ENCODE results near the gene SNX32. TPM values are rescaled to one million over a fixed set of nuclear protein-coding genes. Genes with fewer than 3 reads are reported as not detected.
A peak's percentile ranks its signal among the peaks of the same experiment; 100 is the strongest.

The SNX32 gene
- total and polyA plus RNA-seq, 2 of the 13 experiments (the other 11 are each of a cell fraction or from before 2014, with no cell fraction given) = 0.09 to 0.34 TPM

DNA sequence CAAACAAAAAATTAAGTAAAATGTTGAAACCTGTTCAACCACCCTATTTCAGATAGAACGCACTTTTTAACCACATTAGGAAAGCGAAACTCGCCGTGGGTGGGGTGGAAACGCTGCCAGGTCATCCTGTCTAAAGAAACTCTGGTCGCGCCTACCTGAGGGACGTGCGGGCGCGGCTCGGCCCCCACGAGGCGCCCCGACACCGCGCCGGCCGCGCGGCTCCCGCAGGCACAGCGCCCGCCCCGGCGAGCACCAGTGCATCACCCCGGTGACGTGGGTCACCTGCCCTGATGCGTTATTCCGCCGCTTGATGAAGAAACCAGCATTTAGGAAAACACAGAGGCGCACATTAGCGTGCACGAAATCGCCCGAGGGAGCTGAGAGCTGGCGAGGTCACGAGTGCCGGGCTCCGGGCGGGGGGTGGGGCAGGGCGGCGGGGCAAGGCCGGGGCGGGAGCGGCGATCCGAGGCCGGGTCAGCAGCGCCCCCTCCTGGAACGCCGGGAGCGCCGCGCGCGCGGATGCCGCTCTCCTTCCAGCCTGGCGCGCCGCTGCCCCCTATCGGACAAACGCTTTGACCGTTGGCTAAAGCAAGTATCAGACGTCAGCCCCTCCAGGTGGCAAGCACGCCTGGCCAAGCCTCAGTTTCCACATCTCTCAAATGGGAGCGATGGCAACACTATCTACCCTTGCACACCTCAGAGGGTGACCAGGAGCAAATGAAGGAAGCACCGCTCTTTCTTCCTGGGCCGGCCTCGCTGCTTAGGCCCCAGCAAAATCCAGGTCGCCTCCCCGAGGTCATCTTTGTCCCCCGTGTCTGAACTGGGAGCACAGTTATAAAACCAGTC is 15.7 kb upstream of the SNX32 start (continued):
- TF ChIP-seq SMC3 (IDR thresholded peaks at IDR 0.05; ENCODE audit: low read length) = peak; percentile 55
- no peak for TF ChIP-seq RELA (CRISPR knock-in tag; IDR thresholded peaks at IDR 0.05)
- TF ChIP-seq RCOR2 (CRISPR knock-in tag; IDR thresholded peaks at IDR 0.05) = peak; percentile 76
- 0 out of 2 replicates have a peak, but pooled peaks have one; percentile 36 for TF ChIP-seq PITX1 (CRISPR knock-in tag; IDR thresholded peaks at IDR 0.05)
- no peak for TF ChIP-seq HNF4A (CRISPR knock-in tag; IDR thresholded peaks at IDR 0.05)
- no peak for TF ChIP-seq ZC3H13 (CRISPR knock-in tag; IDR thresholded peaks at IDR 0.05)
- TF ChIP-seq, protein P1, sequence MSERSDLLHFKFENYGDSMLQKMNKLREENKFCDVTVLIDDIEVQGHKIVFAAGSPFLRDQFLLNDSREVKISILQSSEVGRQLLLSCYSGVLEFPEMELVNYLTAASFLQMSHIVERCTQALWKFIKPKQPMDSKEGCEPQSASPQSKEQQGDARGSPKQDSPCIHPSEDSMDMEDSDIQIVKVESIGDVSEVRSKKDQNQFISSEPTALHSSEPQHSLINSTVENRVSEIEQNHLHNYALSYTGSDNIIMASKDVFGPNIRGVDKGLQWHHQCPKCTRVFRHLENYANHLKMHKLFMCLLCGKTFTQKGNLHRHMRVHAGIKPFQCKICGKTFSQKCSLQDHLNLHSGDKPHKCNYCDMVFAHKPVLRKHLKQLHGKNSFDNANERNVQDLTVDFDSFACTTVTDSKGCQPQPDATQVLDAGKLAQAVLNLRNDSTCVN (CRISPR knock-in tag; IDR thresholded peaks at IDR 0.05; ENCODE audit: borderline replicate concordance) = no peak
- no peak for TF ChIP-seq CREM (IDR thresholded peaks at IDR 0.05)
- TF ChIP-seq CREM (CRISPR knock-in tag; IDR thresholded peaks at IDR 0.05) = no peak
- TF ChIP-seq ZEB1 (IDR thresholded peaks at IDR 0.05; ENCODE audit: insufficient replicate concordance, low read depth) = no peak
- 0 out of 2 replicates have a peak, but pooled peaks have one; percentile 66 for TF ChIP-seq KDM4B (CRISPR knock-in tag; IDR thresholded peaks at IDR 0.05)
- 0 out of 2 replicates have a peak, but pooled peaks have one; percentile 24 for TF ChIP-seq ARID3A (IDR thresholded peaks at IDR 0.05; ENCODE audit: low read depth, low read length)
- no peak for TF ChIP-seq ZZZ3 (CRISPR knock-in tag; IDR thresholded peaks at IDR 0.05; ENCODE audit: borderline replicate concordance)
- TF ChIP-seq PHF5A (CRISPR knock-in tag; IDR thresholded peaks at IDR 0.05; ENCODE audit: low read depth, unreplicated experiment) = no peak
- TF ChIP-seq RBAK (CRISPR knock-in tag; IDR thresholded peaks at IDR 0.05) = no peak
- no peak for TF ChIP-seq ZNF550 (CRISPR knock-in tag; IDR thresholded peaks at IDR 0.05; ENCODE audit: borderline replicate concordance)
- TF ChIP-seq ZNF589 (CRISPR knock-in tag; conservative IDR thresholded peaks at IDR 0.05) = no peak
- TF ChIP-seq KDM5B (CRISPR knock-in tag; IDR thresholded peaks at IDR 0.05; ENCODE audit: borderline replicate concordance) = peak; percentile 51; the same call in 1 of the 2 replicates
- no peak for TF ChIP-seq CREBL2 (CRISPR knock-in tag; IDR thresholded peaks at IDR 0.05; ENCODE audit: borderline replicate concordance)
- TF ChIP-seq THAP11 (CRISPR knock-in tag; IDR thresholded peaks at IDR 0.05) = peak; percentile 74
- TF ChIP-seq MBD4 (IDR thresholded peaks at IDR 0.05; ENCODE audit: borderline replicate concordance, low read length) = no peak
- TF ChIP-seq KLF6 (CRISPR knock-in tag; IDR thresholded peaks at IDR 0.05) = no peak
- no peak for TF ChIP-seq NONO (IDR thresholded peaks at IDR 0.05)
- TF ChIP-seq NONO (CRISPR knock-in tag; conservative IDR thresholded peaks at IDR 0.05) = peak; percentile 49; the same call in 1 of the 2 replicates
- TF ChIP-seq SRSF9 (IDR thresholded peaks at IDR 0.05; ENCODE audit: borderline replicate concordance, insufficient read depth, low read depth, low read length, poor library complexity, severe bottlenecking) = no peak
